Stimulated activated CD8-positive, alpha-beta memory T cell treated with anti-CD3 and anti-CD28 coated beads, Interleukin-7, amount 100 ng/mL, for 24 hours (primary cell): ENCODE results near the gene RPA3.
A peak's percentile ranks its signal among the peaks of the same experiment; 100 is the strongest.

Source experiments
- DNase-seq: peaks from one replicate; pipeline ENCODE4 v3.0.0-alpha.2; 2020; ENCODE audit warnings: low read depth

Gene RPA3

GRCh38 chr7:7653593-7654187 is 64.7 kb downstream of the RPA3 start:
- DNase-seq = no peak

GRCh38 chr7:7652798-7653540 is 65.4 kb downstream of the RPA3 start:
- no peak for DNase-seq

- no peak for DNase-seq
Measured at GRCh38 chr7:7651479-7651878, 66.9 kb downstream of the RPA3 start.

GRCh38 chr7:7650682-7651206 is 67.7 kb downstream of the RPA3 start:
- no peak for DNase-seq

- no peak for DNase-seq
Measured at GRCh38 chr7:7647495-7648036, 70.8 kb downstream of the RPA3 start.

GRCh38 chr7:7642081-7642480 is 76.3 kb downstream of the RPA3 start:
- no peak for DNase-seq

- DNase-seq = no peak
Measured at GRCh38 chr7:7641129-7641663, 77.2 kb downstream of the RPA3 start.

- peak; percentile 97 for DNase-seq
Measured at GRCh38 chr7:7640221-7641128, 77.9 kb downstream of the RPA3 start, which contains the start of gene UMAD1. Gene UMAD1, plus strand, starts transcription at chr7:7640752. Its CDS starts 32,620 bp downstream, at chr7:7673372.

- no peak for DNase-seq
Measured at GRCh38 chr7:7639847-7640220, 78.6 kb downstream of the RPA3 start.

GRCh38 chr7:7639421-7639820 is 79.0 kb downstream of the RPA3 start:
- no peak for DNase-seq

GRCh38 chr7:7630626-7631329 is 87.6 kb downstream of the RPA3 start:
- no peak for DNase-seq

GRCh38 chr7:7628476-7628875 is 89.9 kb downstream of the RPA3 start:
- DNase-seq = no peak

GRCh38 chr7:7620644-7621210 is 97.7 kb downstream of the RPA3 start:
- no peak for DNase-seq

GRCh38 chr7:7620236-7620635 is 98.2 kb downstream of the RPA3 start:
- DNase-seq = no peak

- DNase-seq = no peak
Measured at GRCh38 chr7:7618410-7618809, 100.0 kb downstream of the RPA3 start.

GRCh38 chr7:7617550-7617949 is 100.9 kb downstream of the RPA3 start:
- DNase-seq = no peak

GRCh38 chr7:7614018-7614741 is 104.2 kb downstream of the RPA3 start:
- DNase-seq = no peak

- no peak for DNase-seq
Measured at GRCh38 chr7:7613210-7613609, 105.2 kb downstream of the RPA3 start.

GRCh38 chr7:7612519-7612918 is 105.9 kb downstream of the RPA3 start:
- DNase-seq = no peak

GRCh38 chr7:7609330-7609729 is 109.1 kb downstream of the RPA3 start:
- no peak for DNase-seq
